OCI-LY1 (cell line): Measurements from ENCODE around the gene AGAP1.

ENCODE experiments used
- H2AFZ ChIP-seq: fragments of 200-600 bp; sonication (generic), shearing (Covaris generic); 2 replicates; pipeline ENCODE4 v1.6.0; 2014; ENCODE audit warnings: antibody characterized with exemption, mild to moderate bottlenecking, low read length
- H3F3A ChIP-seq: fragments of 200-600 bp; sonication (generic), shearing (Covaris generic); 2 replicates; pipeline ENCODE4 v1.6.0; 2014; ENCODE audit warnings: mild to moderate bottlenecking, antibody characterized with exemption, low read length, moderate library complexity; ENCODE audit not compliant: insufficient read depth
- H3K27ac ChIP-seq: fragments of 200-600 bp; sonication (generic); 2 replicates; pipeline ENCODE4 v1.5.1; 2014; ENCODE audit warnings: low read length, mixed run types, mild to moderate bottlenecking, low read depth; ENCODE audit not compliant: poor library complexity, severe bottlenecking
- H3K27me3 ChIP-seq: fragments of 200-600 bp; sonication (generic); 2 replicates; pipeline ENCODE4 v1.6.0; 2014; ENCODE audit warnings: antibody characterized with exemption, mild to moderate bottlenecking, low read length, moderate library complexity; ENCODE audit not compliant: insufficient read depth
- H3K36me3 ChIP-seq: fragments of 200-600 bp; sonication (generic); 2 replicates; pipeline ENCODE4 v1.6.1; 2014; ENCODE audit warnings: mild to moderate bottlenecking, antibody characterized with exemption, low read length, moderate library complexity, mixed read lengths; ENCODE audit not compliant: insufficient read depth
- H3K4me1 ChIP-seq: fragments of 200-600 bp; sonication (generic); 2 replicates; pipeline ENCODE4 v1.5.1; 2014; ENCODE audit warnings: mild to moderate bottlenecking, low read length, moderate library complexity; ENCODE audit not compliant: insufficient read depth, severe bottlenecking
- H3K4me2 ChIP-seq: fragments of 200-600 bp; sonication (generic), shearing (Covaris generic); 2 replicates; pipeline ENCODE4 v1.6.1; 2014; ENCODE audit warnings: low read length
- H3K4me3 ChIP-seq: fragments of 200-600 bp; sonication (generic); 2 replicates; pipeline ENCODE4 v1.5.1; 2014; ENCODE audit warnings: low read length, low read depth, mild to moderate bottlenecking, mixed read lengths; ENCODE audit not compliant: poor library complexity, severe bottlenecking
- H3K79me2 ChIP-seq: fragments of 200-600 bp; shearing (Covaris generic); 2 replicates; pipeline ENCODE4 v1.6.1; 2016; ENCODE audit warnings: mixed run types, low read length, mixed read lengths; ENCODE audit not compliant: insufficient read depth
- H3K9ac ChIP-seq: fragments of 200-600 bp; sonication (generic), shearing (Covaris generic); 2 replicates; pipeline ENCODE4 v1.6.1; 2014; ENCODE audit warnings: mild to moderate bottlenecking, low read length, mixed read lengths
- H3K9me2 ChIP-seq: fragments of 200-600 bp; sonication (generic), shearing (Covaris generic); 2 replicates; pipeline ENCODE4 v1.6.1; 2014; ENCODE audit warnings: low read depth, mild to moderate bottlenecking, low read length, mixed read lengths
- H3K9me3 ChIP-seq: fragments of 200-600 bp; shearing (Covaris generic); 2 replicates; pipeline ENCODE4 v1.6.1; 2014; ENCODE audit warnings: low read length, mixed read lengths
- H4K20me1 ChIP-seq: fragments of 200-600 bp; sonication (generic), shearing (Covaris generic); 2 replicates; pipeline ENCODE4 v1.6.0; 2016; ENCODE audit warnings: mild to moderate bottlenecking, low read length; ENCODE audit not compliant: insufficient read depth
- CTCF ChIP-seq: fragments of 200-600 bp; sonication (generic), shearing (Covaris generic); IDR thresholded peaks from 2 replicates; pipeline ENCODE4 v1.5.1; 2017; ENCODE audit warnings: mild to moderate bottlenecking, antibody characterized with exemption, low read length, moderate library complexity, mixed read lengths
- EZH2 ChIP-seq: fragments of 200-600 bp; sonication (generic), shearing (Covaris generic); IDR thresholded peaks from 2 replicates; pipeline ENCODE4 v1.8.0; 2017; ENCODE audit warnings: borderline replicate concordance, mixed run types, mild to moderate bottlenecking, antibody characterized with exemption, low read length, moderate library complexity, mixed read lengths

Gene AGAP1

GRCh38 chr2:235883675-235884074 lies 389.8 kb downstream of the AGAP1 start:
- TF ChIP-seq CTCF, result no peak
- Histone ChIP-seq H3K27ac (no peak overlapping the region), H3K36me3 (no peaks in the 10 kb centered on the region), H3K9me3 (no peaks in the 10 kb centered on the region), H3K9me2 (no peaks in the 10 kb centered on the region), H3K27me3 (no peaks in the 10 kb centered on the region), H2AFZ (no peak overlapping the region), H4K20me1 (no peaks in the 10 kb centered on the region), H3K9ac (no peak overlapping the region), H3K4me1 (no peaks in the 10 kb centered on the region), H3K4me3 (no peak overlapping the region), H3F3A (no peaks in the 10 kb centered on the region), H3K4me2 (no peak overlapping the region), H3K79me2 (no peaks in the 10 kb centered on the region)

- no peak for TF ChIP-seq EZH2
- TF ChIP-seq CTCF, result no peak
- H3K4me2 ChIP-seq, result no peak overlapping the region
- no peaks in the 10 kb centered on the region for H3K4me1 ChIP-seq
- no peak overlapping the region for H3K9ac ChIP-seq
- H2AFZ ChIP-seq, result no peak overlapping the region
- H3K36me3 ChIP-seq, result no peaks in the 10 kb centered on the region
- H3F3A ChIP-seq, result no peaks in the 10 kb centered on the region
- H3K4me3 ChIP-seq, result no peak overlapping the region
- no peaks in the 10 kb centered on the region for H4K20me1 ChIP-seq
- H3K9me3 ChIP-seq, result no peaks in the 10 kb centered on the region
- H3K79me2 ChIP-seq, result no peaks in the 10 kb centered on the region
- H3K27me3 ChIP-seq, result no peaks in the 10 kb centered on the region
- H3K9me2 ChIP-seq, result no peaks in the 10 kb centered on the region
- no peak overlapping the region for H3K27ac ChIP-seq
These were observed 395.4 kb downstream of the AGAP1 start for GRCh38 chr2:235889302-235889630.

GRCh38 chr2:235893129-235893698 lies 399.4 kb downstream of the AGAP1 start:
- no peaks in the 10 kb centered on the region for H3K9me2 ChIP-seq
- no peak overlapping the region for H3K4me2 ChIP-seq
- H3K36me3 ChIP-seq, result no peaks in the 10 kb centered on the region
- H3K27me3 ChIP-seq, result no peaks in the 10 kb centered on the region
- no peaks in the 10 kb centered on the region for H3F3A ChIP-seq
- no peak overlapping the region for H3K4me3 ChIP-seq
- no peaks in the 10 kb centered on the region for H3K9me3 ChIP-seq
- H3K27ac ChIP-seq, result no peak overlapping the region
- no peaks in the 10 kb centered on the region for H3K4me1 ChIP-seq
- H3K79me2 ChIP-seq, result no peaks in the 10 kb centered on the region
- no peak overlapping the region for H3K9ac ChIP-seq
- TF ChIP-seq EZH2 (no peak), CTCF (no peak)
- H2AFZ ChIP-seq, result no peak overlapping the region
- H4K20me1 ChIP-seq, result no peaks in the 10 kb centered on the region
